ENCODE measurements around the gene ZNF560. TPM values are rescaled to one million over a fixed set of nuclear protein-coding genes. Genes with fewer than 3 reads are reported as not detected.
"Not testable (repeated sequence)": the region's sequence is repeated elsewhere in the genome, so short reads cannot be mapped to it uniquely, and the experiment has no call there.

The ZNF560 gene
- 0.52 TPM for total RNA-seq

- H3K27me3 ChIP-seq (ENCODE audit: control insufficient read depth in 3 of 3, insufficient read depth in 3 of 3, low read length in 3 of 3) = no peaks in the 10 kb centered on the region
- no peak within 1 kb of the TSS for H3K27ac ChIP-seq (ENCODE audit: low read depth, low read length)
- no peaks in the 10 kb centered on the region for H3K36me3 ChIP-seq (ENCODE audit: control insufficient read depth in 3 of 3, insufficient read depth in 3 of 3, low read length in 3 of 3)
- H3K4me1 ChIP-seq (ENCODE audit: control insufficient read depth in 3 of 3, insufficient read depth in 3 of 3, low read length in 3 of 3) = no peaks in the 10 kb centered on the region
- no peak within 1 kb of the TSS for H3K9ac ChIP-seq (ENCODE audit: low read depth in 1 of 3, low read length in 3 of 3)
- H3K9me3 ChIP-seq (ENCODE audit: control insufficient read depth in 3 of 3, low read length in 3 of 3) = peaks cover 6 to 12% (median 8%) of the 10 kb centered on the region in 3 donors
- peak within 1 kb of the TSS in 1 of 3 donors; percentile 2 for H3K4me3 ChIP-seq (ENCODE audit: low read length in 3 of 3)
Observed at GRCh38 chr19:9498183-9498902, at the start of gene ZNF560. Gene ZNF560, minus strand, starts transcription at chr19:9498616. Its CDS starts 23,303 bp downstream, at chr19:9475313.

- Histone ChIP-seq H3K36me3 (ENCODE audit: control insufficient read depth in 3 of 3, insufficient read depth in 3 of 3, low read length in 3 of 3) (no peaks in the 10 kb centered on the region), H3K4me3 (ENCODE audit: low read length in 3 of 3) (no peak overlapping the region), H3K9me3 (ENCODE audit: control insufficient read depth in 3 of 3, low read length in 3 of 3) (peaks cover 0 to 3% (median 2%) of the 10 kb centered on the region in 3 donors), H3K27ac (ENCODE audit: low read depth, low read length) (no peak overlapping the region), H3K4me1 (ENCODE audit: control insufficient read depth in 3 of 3, insufficient read depth in 3 of 3, low read length in 3 of 3) (no peaks in the 10 kb centered on the region), H3K27me3 (ENCODE audit: control insufficient read depth in 3 of 3, insufficient read depth in 3 of 3, low read length in 3 of 3) (no peaks in the 10 kb centered on the region), H3K9ac (ENCODE audit: low read depth in 1 of 3, low read length in 3 of 3) (no peak overlapping the region)
Observed at GRCh38 chr19:9547870-9548269, 49.5 kb upstream of the ZNF560 start.

- not testable (repeated sequence) for H3K9ac ChIP-seq (ENCODE audit: low read depth in 1 of 3, low read length in 3 of 3); H3K27ac ChIP-seq (ENCODE audit: low read depth, low read length); H3K4me3 ChIP-seq (ENCODE audit: low read length in 3 of 3); H3K9me3 ChIP-seq (ENCODE audit: control insufficient read depth in 3 of 3, low read length in 3 of 3); H3K36me3 ChIP-seq (ENCODE audit: control insufficient read depth in 3 of 3, insufficient read depth in 3 of 3, low read length in 3 of 3); H3K27me3 ChIP-seq (ENCODE audit: control insufficient read depth in 3 of 3, insufficient read depth in 3 of 3, low read length in 3 of 3); H3K4me1 ChIP-seq (ENCODE audit: control insufficient read depth in 3 of 3, insufficient read depth in 3 of 3, low read length in 3 of 3)
Observed at GRCh38 chr19:9541281-9541680, 42.9 kb upstream of the ZNF560 start.

- H3K27ac ChIP-seq (ENCODE audit: low read depth, low read length); H3K4me1 ChIP-seq (ENCODE audit: control insufficient read depth in 3 of 3, insufficient read depth in 3 of 3, low read length in 3 of 3); H3K9me3 ChIP-seq (ENCODE audit: control insufficient read depth in 3 of 3, low read length in 3 of 3); H3K4me3 ChIP-seq (ENCODE audit: low read length in 3 of 3); H3K9ac ChIP-seq (ENCODE audit: low read depth in 1 of 3, low read length in 3 of 3); H3K27me3 ChIP-seq (ENCODE audit: control insufficient read depth in 3 of 3, insufficient read depth in 3 of 3, low read length in 3 of 3): not testable (repeated sequence)
- H3K36me3 ChIP-seq (ENCODE audit: control insufficient read depth in 3 of 3, insufficient read depth in 3 of 3, low read length in 3 of 3) = peaks cover 13 to 14% (median 14%) of the 10 kb centered on the region in 3 donors
Observed at GRCh38 chr19:9539921-9540320, 41.5 kb upstream of the ZNF560 start.

GRCh38 chr19:9539201-9539600 is 40.8 kb upstream of the ZNF560 start:
- Histone ChIP-seq H3K27ac (ENCODE audit: low read depth, low read length) (peak overlapping the region; percentile 96), H3K4me3 (ENCODE audit: low read length in 3 of 3) (peak overlapping the region; percentile 86 to 93 (median 88)), H3K36me3 (ENCODE audit: control insufficient read depth in 3 of 3, insufficient read depth in 3 of 3, low read length in 3 of 3) (peaks cover 20 to 22% (median 21%) of the 10 kb centered on the region in 3 donors), H3K9ac (ENCODE audit: low read depth in 1 of 3, low read length in 3 of 3) (peak overlapping the region in 1 of 3 donors; percentile 98)
- H3K4me1 ChIP-seq (ENCODE audit: control insufficient read depth in 3 of 3, insufficient read depth in 3 of 3, low read length in 3 of 3); H3K27me3 ChIP-seq (ENCODE audit: control insufficient read depth in 3 of 3, insufficient read depth in 3 of 3, low read length in 3 of 3); H3K9me3 ChIP-seq (ENCODE audit: control insufficient read depth in 3 of 3, low read length in 3 of 3): not testable (repeated sequence)

- Histone ChIP-seq H3K4me3 (ENCODE audit: low read length in 3 of 3) (peak within 1 kb of the TSS; percentile 86 to 93 (median 88)), H3K9me3 (ENCODE audit: control insufficient read depth in 3 of 3, low read length in 3 of 3) (peaks cover 6 to 11% (median 6%) of the 10 kb centered on the region in 3 donors), H3K4me1 (ENCODE audit: control insufficient read depth in 3 of 3, insufficient read depth in 3 of 3, low read length in 3 of 3) (peaks cover 0 to 3% (median 0%) of the 10 kb centered on the region in 3 donors), H3K36me3 (ENCODE audit: control insufficient read depth in 3 of 3, insufficient read depth in 3 of 3, low read length in 3 of 3) (peaks cover 28 to 29% (median 29%) of the 10 kb centered on the region in 3 donors), H3K27me3 (ENCODE audit: control insufficient read depth in 3 of 3, insufficient read depth in 3 of 3, low read length in 3 of 3) (no peaks in the 10 kb centered on the region), H3K27ac (ENCODE audit: low read depth, low read length) (peak within 1 kb of the TSS; percentile 96), H3K9ac (ENCODE audit: low read depth in 1 of 3, low read length in 3 of 3) (peak within 1 kb of the TSS; percentile 91 to 99 (median 98))
Observed at GRCh38 chr19:9538183-9539058, 40.0 kb upstream of the ZNF560 start, which contains the start of gene ZNF426. Gene ZNF426, minus strand, starts transcription at chr19:9538645. Its CDS starts 2,413 bp downstream, at chr19:9536232.

GRCh38 chr19:9535934-9536333 is 37.5 kb upstream of the ZNF560 start:
- H3K27me3 ChIP-seq (ENCODE audit: control insufficient read depth in 3 of 3, insufficient read depth in 3 of 3, low read length in 3 of 3) = no peaks in the 10 kb centered on the region
- peaks cover 49 to 53% (median 53%) of the 10 kb centered on the region in 3 donors for H3K36me3 ChIP-seq (ENCODE audit: control insufficient read depth in 3 of 3, insufficient read depth in 3 of 3, low read length in 3 of 3)
- no peak overlapping the region for H3K4me3 ChIP-seq (ENCODE audit: low read length in 3 of 3)
- peaks cover 0 to 3% (median 0%) of the 10 kb centered on the region in 3 donors for H3K4me1 ChIP-seq (ENCODE audit: control insufficient read depth in 3 of 3, insufficient read depth in 3 of 3, low read length in 3 of 3)
- peaks cover 8 to 23% (median 18%) of the 10 kb centered on the region in 3 donors for H3K9me3 ChIP-seq (ENCODE audit: control insufficient read depth in 3 of 3, low read length in 3 of 3)
- H3K9ac ChIP-seq (ENCODE audit: low read depth in 1 of 3, low read length in 3 of 3) = no peak overlapping the region
- H3K27ac ChIP-seq (ENCODE audit: low read depth, low read length) = no peak overlapping the region

GRCh38 chr19:9531933-9532332 is 33.5 kb upstream of the ZNF560 start:
- H3K9ac ChIP-seq (ENCODE audit: low read depth in 1 of 3, low read length in 3 of 3) = no peak overlapping the region
- H3K9me3 ChIP-seq (ENCODE audit: control insufficient read depth in 3 of 3, low read length in 3 of 3) = peaks cover 36 to 58% (median 48%) of the 10 kb centered on the region in 3 donors
- H3K36me3 ChIP-seq (ENCODE audit: control insufficient read depth in 3 of 3, insufficient read depth in 3 of 3, low read length in 3 of 3) = peaks cover 87 to 92% (median 91%) of the 10 kb centered on the region in 3 donors
- no peak overlapping the region for H3K27ac ChIP-seq (ENCODE audit: low read depth, low read length)
- H3K4me3 ChIP-seq (ENCODE audit: low read length in 3 of 3) = peak overlapping the region in 1 of 3 donors; percentile 29
- no peaks in the 10 kb centered on the region for H3K27me3 ChIP-seq (ENCODE audit: control insufficient read depth in 3 of 3, insufficient read depth in 3 of 3, low read length in 3 of 3)
- H3K4me1 ChIP-seq (ENCODE audit: control insufficient read depth in 3 of 3, insufficient read depth in 3 of 3, low read length in 3 of 3) = no peaks in the 10 kb centered on the region

GRCh38 chr19:9528757-9529336 is 30.4 kb upstream of the ZNF560 start:
- peaks cover 52 to 67% (median 57%) of the 10 kb centered on the region in 3 donors for H3K9me3 ChIP-seq (ENCODE audit: control insufficient read depth in 3 of 3, low read length in 3 of 3)
- H3K4me3 ChIP-seq (ENCODE audit: low read length in 3 of 3) = peak overlapping the region; percentile 7 to 56 (median 32)
- H3K4me1 ChIP-seq (ENCODE audit: control insufficient read depth in 3 of 3, insufficient read depth in 3 of 3, low read length in 3 of 3) = no peaks in the 10 kb centered on the region
- H3K9ac ChIP-seq (ENCODE audit: low read depth in 1 of 3, low read length in 3 of 3) = no peak overlapping the region
- peaks cover 80 to 86% (median 80%) of the 10 kb centered on the region in 3 donors for H3K36me3 ChIP-seq (ENCODE audit: control insufficient read depth in 3 of 3, insufficient read depth in 3 of 3, low read length in 3 of 3)
- H3K27me3 ChIP-seq (ENCODE audit: control insufficient read depth in 3 of 3, insufficient read depth in 3 of 3, low read length in 3 of 3) = no peaks in the 10 kb centered on the region
- no peak overlapping the region for H3K27ac ChIP-seq (ENCODE audit: low read depth, low read length)
